K562 (cell line): ENCODE measurements around the gene HYAL3. TPM values are rescaled to one million over a fixed set of nuclear protein-coding genes. Genes with fewer than 3 reads are reported as not detected.

Experiments used
- ILF3 ChIP-seq: fragments of 450-650 bp; IDR thresholded peaks from 2 replicates; pipeline ENCODE4 v1.6.1; 2018; ENCODE audit warnings: antibody characterized with exemption, mild to moderate bottlenecking, moderate library complexity, borderline replicate concordance
- KDM2B ChIP-seq: fragments of 250-450 bp; sonication (Bioruptor Pico); IDR thresholded peaks from 2 replicates; pipeline ENCODE4 v1.8.0; 2021; ENCODE audit warnings: mild to moderate bottlenecking, moderate library complexity
- MEIS2 ChIP-seq: fragments of 450-650 bp; IDR thresholded peaks from 2 replicates; pipeline ENCODE4 v1.6.1; 2014; ENCODE audit warnings: mild to moderate bottlenecking; ENCODE audit not compliant: partially characterized antibody
- NONO ChIP-seq, 2 experiments: fragments of 200-400 bp in 1 of 2; fragments of 450-650 bp in 1 of 2; formaldehyde crosslinking in 1 of 2; IDR thresholded peaks; 2 replicates each; pipeline ENCODE4 v1.6.1; 2017; ENCODE audit warnings: low read depth in 2 of 2, mild to moderate bottlenecking in 2 of 2, moderate library complexity in 2 of 2, low read length in 1 of 2
- NR2F6 ChIP-seq: fragments of 450-650 bp; formaldehyde crosslinking; IDR thresholded peaks from 2 replicates; pipeline ENCODE4 v1.4.0; 2020; ENCODE audit warnings: mild to moderate bottlenecking
- PHF20 ChIP-seq: fragments of 450-650 bp; IDR thresholded peaks from 2 replicates; pipeline ENCODE4 v1.6.1; 2018; ENCODE audit not compliant: partially characterized antibody
- RCOR1 ChIP-seq, 2 experiments: IDR thresholded peaks; 2 replicates each; pipeline ENCODE4 v1.6.1; 2012; ENCODE audit warnings: low read depth in 2 of 2, low read length in 2 of 2, borderline replicate concordance in 1 of 2, improper control_type of control experiment in 1 of 2
- TSC22D4 ChIP-seq: fragments of 450-650 bp; IDR thresholded peaks from 2 replicates; pipeline ENCODE4 v1.6.1; 2016; ENCODE audit warnings: missing genetic modification characterization, missing biosample characterization, control low read depth
- ZNF316 ChIP-seq: fragments of 450-650 bp; IDR thresholded peaks from 2 replicates; pipeline ENCODE4 v1.6.1; 2016
- ZNF444 ChIP-seq: fragments of 250-450 bp; sonication (Bioruptor Pico); IDR thresholded peaks from 2 replicates; pipeline ENCODE4 v1.4.0; 2020; ENCODE audit warnings: mild to moderate bottlenecking, moderate library complexity
- ZNF561 ChIP-seq: fragments of 450-650 bp; formaldehyde crosslinking; conservative IDR thresholded peaks from 2 replicates; pipeline ENCODE4 v1.4.0; 2020; ENCODE audit warnings: mild to moderate bottlenecking, moderate library complexity
- polyA plus RNA-seq, 8 experiments: library from polyadenylated mRNA; depleted of rRNA in 4 of 8; stranded (reverse) in 5 of 8; unstranded in 3 of 8; fragments of >200 nt; fragmentation: Nextera tagmentation in 2 of 8; fragmentation: Illumina TruSeq in 1 of 8; extraction: Ambion mirVana in 2 of 8; extraction: Trizol in 1 of 8; gene quantifications; 2 replicates each; pipeline versions ENCODE4 v1.2.1 to v1.2.3, GENCODE V29; 2011 to 2014; ENCODE audit warnings: inconsistent platforms in 1 of 8, missing spikeins in 1 of 8
- total RNA-seq, 7 experiments: library from RNA; depleted of rRNA in 6 of 7; stranded (reverse); fragments of >200 nt in 6 of 7; fragmentation: Illumina TruSeq in 2 of 7; extraction: Trizol in 2 of 7; gene quantifications; 2 replicates each; pipeline versions ENCODE4 v1.2.1 to v1.2.3, GENCODE V29; 2011 to 2021; ENCODE audit warnings: low replicate concordance in 1 of 7
- TF ChIP-seq, protein P1 (sequence below), 2 experiments: fragments of 450-650 bp in 1 of 2; sonication (generic) in 1 of 2; formaldehyde crosslinking in 1 of 2; IDR thresholded peaks in 1 of 2; conservative IDR thresholded peaks in 1 of 2; 2 replicates each; pipeline versions ENCODE4 v1.6.1 to v1.8.1; 2016 to 2023; ENCODE audit warnings: mild to moderate bottlenecking in 2 of 2, moderate library complexity in 2 of 2, inconsistent platforms in 1 of 2, missing genetic modification reagents in 1 of 2
- TF ChIP-seq, protein P2 (sequence below), 2 experiments: fragments of 200-800 bp in 1 of 2; sonication (Bioruptor generic) in 1 of 2; sonication (generic) in 1 of 2; formaldehyde crosslinking in 1 of 2; IDR thresholded peaks in 1 of 2; conservative IDR thresholded peaks in 1 of 2; 2 replicates each; pipeline versions ENCODE4 v1.5.0 to v1.6.1; 2016 to 2020; ENCODE audit warnings: missing compliant biosample characterization in 1 of 2, missing genetic modification characterization in 1 of 2, missing genetic modification reagents in 1 of 2
- TF ChIP-seq, protein P3 (sequence below): sonication (generic); formaldehyde crosslinking; IDR thresholded peaks from 2 replicates; pipeline ENCODE4 v1.8.0; 2022; ENCODE audit warnings: mild to moderate bottlenecking, missing genetic modification reagents
- TF ChIP-seq, protein P4 (sequence below): fragments of 250-450 bp; sonication (Bioruptor Pico); IDR thresholded peaks from 2 replicates; pipeline ENCODE4 v1.8.0; 2021; ENCODE audit warnings: moderate library complexity, mild to moderate bottlenecking, inconsistent platforms
- TF ChIP-seq, protein P5 (sequence below), 3 experiments: fragments of 200-800 bp in 1 of 3; sonication (Bioruptor generic) in 1 of 3; sonication (generic) in 1 of 3; formaldehyde crosslinking in 1 of 3; IDR thresholded peaks; 2 replicates each; pipeline versions ENCODE4 v1.6.1 to v1.8.0; 2016 to 2022; ENCODE audit warnings: mild to moderate bottlenecking in 2 of 3, missing compliant biosample characterization in 2 of 3, missing genetic modification characterization in 2 of 3, missing genetic modification reagents in 1 of 3
- TF ChIP-seq, protein P6 (sequence below): sonication (generic); formaldehyde crosslinking; IDR thresholded peaks from 2 replicates; pipeline ENCODE4 v1.8.0; 2022; ENCODE audit warnings: mild to moderate bottlenecking, missing genetic modification reagents, borderline replicate concordance

HYAL3 gene
- total and polyA plus RNA-seq, 9 of the 15 experiments (the other 6 are each of a cell fraction or from before 2014, with no cell fraction given), result 0.38 to 9.1 (median 6.8) TPM

DNA sequence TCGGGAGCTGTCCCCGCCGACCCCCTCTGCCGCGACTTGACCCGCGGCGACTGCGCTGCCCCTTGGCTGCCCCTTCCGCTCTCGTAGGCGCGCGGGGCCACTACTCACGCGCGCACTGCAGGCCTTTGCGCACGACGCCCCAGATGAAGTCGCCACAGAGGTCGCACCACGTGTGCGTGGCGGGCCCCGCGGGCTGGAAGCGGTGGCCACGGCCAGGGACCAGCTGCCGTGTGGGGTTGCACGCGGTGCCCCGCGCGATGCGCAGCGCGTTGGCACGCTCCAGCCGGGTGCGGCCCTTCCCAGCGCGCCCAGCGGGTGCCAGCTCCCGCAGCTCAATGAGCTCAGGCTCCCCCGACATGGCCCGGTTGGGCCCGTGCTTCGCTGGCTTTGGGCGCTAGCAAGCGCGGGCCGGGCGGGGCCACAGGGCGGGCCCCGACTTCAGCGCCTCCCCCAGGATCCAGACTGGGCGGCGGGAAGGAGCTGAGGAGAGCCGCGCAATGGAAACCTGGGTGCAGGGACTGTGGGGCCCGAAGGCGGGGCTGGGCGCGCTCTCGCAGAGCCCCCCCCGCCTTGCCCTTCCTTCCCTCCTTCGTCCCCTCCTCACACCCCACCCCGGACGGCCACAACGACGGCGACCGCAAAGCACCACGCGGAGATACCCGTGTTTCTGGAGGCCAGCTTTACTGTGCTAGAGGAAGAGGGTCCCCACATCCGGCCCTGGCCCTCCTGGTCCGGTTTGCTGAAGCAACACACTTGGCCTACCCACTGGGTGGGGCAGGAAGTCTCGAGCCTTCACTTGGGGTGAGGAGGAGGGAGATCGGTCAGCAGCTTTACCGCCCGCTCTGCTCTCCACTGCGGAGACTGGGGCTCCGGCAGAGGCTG lies 41.5 kb upstream of the HYAL3 start, which contains the start of gene RASSF1 (continued):
- TF ChIP-seq ZNF316, result no peak
- TF ChIP-seq MEIS2, result no peak
- TF ChIP-seq, protein P1, sequence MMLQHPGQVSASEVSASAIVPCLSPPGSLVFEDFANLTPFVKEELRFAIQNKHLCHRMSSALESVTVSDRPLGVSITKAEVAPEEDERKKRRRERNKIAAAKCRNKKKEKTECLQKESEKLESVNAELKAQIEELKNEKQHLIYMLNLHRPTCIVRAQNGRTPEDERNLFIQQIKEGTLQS (IDR thresholded peaks at IDR 0.05), result no peak
- TF ChIP-seq, protein P1 (CRISPR knock-in tag; conservative IDR thresholded peaks at IDR 0.05), result no peak
- TF ChIP-seq TSC22D4, result no peak
- TF ChIP-seq, protein P2, sequence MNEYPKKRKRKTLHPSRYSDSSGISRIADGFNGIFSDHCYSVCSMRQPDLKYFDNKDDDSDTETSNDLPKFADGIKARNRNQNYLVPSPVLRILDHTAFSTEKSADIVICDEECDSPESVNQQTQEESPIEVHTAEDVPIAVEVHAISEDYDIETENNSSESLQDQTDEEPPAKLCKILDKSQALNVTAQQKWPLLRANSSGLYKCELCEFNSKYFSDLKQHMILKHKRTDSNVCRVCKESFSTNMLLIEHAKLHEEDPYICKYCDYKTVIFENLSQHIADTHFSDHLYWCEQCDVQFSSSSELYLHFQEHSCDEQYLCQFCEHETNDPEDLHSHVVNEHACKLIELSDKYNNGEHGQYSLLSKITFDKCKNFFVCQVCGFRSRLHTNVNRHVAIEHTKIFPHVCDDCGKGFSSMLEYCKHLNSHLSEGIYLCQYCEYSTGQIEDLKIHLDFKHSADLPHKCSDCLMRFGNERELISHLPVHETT (CRISPR knock-in tag; conservative IDR thresholded peaks at IDR 0.05 in 1 of 2, IDR thresholded peaks at IDR 0.05 in 1 of 2), result no peak
- TF ChIP-seq ZNF561 (CRISPR knock-in tag), result no peak
- TF ChIP-seq, protein P3, sequence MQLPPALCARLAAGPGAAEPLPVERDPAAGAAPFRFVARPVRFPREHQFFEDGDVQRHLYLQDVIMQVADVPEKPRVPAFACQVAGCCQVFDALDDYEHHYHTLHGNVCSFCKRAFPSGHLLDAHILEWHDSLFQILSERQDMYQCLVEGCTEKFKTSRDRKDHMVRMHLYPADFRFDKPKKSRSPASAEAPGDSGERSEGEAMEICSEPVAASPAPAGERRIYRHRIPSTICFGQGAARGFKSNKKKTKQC (CRISPR knock-in tag), result no peak
- TF ChIP-seq NR2F6 (CRISPR knock-in tag), result no peak
- TF ChIP-seq ZNF444 (CRISPR knock-in tag), result no peak
- TF ChIP-seq NONO (IDR thresholded peaks at IDR 0.05; ENCODE audit: low read depth in 2 of 2, low read length in 1 of 2), result no peak
- TF ChIP-seq, protein P4, sequence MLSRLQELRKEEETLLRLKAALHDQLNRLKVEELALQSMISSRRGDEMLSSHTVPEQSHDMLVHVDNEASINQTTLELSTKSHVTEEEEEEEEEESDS (CRISPR knock-in tag), result no peak
- TF ChIP-seq, protein P5, sequence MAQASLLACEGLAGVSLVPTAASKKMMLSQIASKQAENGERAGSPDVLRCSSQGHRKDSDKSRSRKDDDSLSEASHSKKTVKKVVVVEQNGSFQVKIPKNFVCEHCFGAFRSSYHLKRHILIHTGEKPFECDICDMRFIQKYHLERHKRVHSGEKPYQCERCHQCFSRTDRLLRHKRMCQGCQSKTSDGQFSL (CRISPR knock-in tag; IDR thresholded peaks at IDR 0.05), result peak; percentile 78
- TF ChIP-seq, protein P5 (tag; IDR thresholded peaks at IDR 0.05), result no peak
- TF ChIP-seq KDM2B (CRISPR knock-in tag), result no peak
- TF ChIP-seq, protein P6, sequence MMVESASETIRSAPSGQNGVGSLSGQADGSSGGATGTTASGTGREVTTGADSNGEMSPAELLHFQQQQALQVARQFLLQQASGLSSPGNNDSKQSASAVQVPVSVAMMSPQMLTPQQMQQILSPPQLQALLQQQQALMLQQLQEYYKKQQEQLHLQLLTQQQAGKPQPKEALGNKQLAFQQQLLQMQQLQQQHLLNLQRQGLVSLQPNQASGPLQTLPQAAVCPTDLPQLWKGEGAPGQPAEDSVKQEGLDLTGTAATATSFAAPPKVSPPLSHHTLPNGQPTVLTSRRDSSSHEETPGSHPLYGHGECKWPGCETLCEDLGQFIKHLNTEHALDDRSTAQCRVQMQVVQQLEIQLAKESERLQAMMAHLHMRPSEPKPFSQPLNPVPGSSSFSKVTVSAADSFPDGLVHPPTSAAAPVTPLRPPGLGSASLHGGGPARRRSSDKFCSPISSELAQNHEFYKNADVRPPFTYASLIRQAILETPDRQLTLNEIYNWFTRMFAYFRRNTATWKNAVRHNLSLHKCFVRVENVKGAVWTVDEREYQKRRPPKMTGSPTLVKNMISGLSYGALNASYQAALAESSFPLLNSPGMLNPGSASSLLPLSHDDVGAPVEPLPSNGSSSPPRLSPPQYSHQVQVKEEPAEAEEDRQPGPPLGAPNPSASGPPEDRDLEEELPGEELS (CRISPR knock-in tag), result no peak
- no peak for TF ChIP-seq RCOR1 (IDR thresholded peaks at IDR 0.05; ENCODE audit: borderline replicate concordance in 1 of 2, low read depth in 2 of 2, low read length in 2 of 2)
- TF ChIP-seq ILF3, result no peak
- TF ChIP-seq PHF20, result no peak
